GM13977 (cell line): ENCODE results near the gene POU2F3.

Experiments
- DNase-seq: peaks from one replicate; pipeline ENCODE4 v3.0.0; 2012; ENCODE audit warnings: low spot score
- in situ Hi-C: fragments of 300-500 bp; cut with MboI; formaldehyde crosslinking; loops from one replicate; pipeline ENCODE4 v1.12.0; 2022; ENCODE audit warnings: low sequenced_read_pairs, low pct_unique_long_range_greater_than_20kb, mixed read lengths, inconsistent platforms; ENCODE audit not compliant: unreplicated experiment
- TF ChIP-seq, protein P1 (sequence below): IDR thresholded peaks from 2 replicates; pipeline ENCODE4 v1.5.1; 2012; ENCODE audit warnings: mild to moderate bottlenecking, control low read depth; ENCODE audit not compliant: insufficient read depth; ENCODE audit errors: extremely low read depth, missing control alignments

POU2F3 gene

DNA sequence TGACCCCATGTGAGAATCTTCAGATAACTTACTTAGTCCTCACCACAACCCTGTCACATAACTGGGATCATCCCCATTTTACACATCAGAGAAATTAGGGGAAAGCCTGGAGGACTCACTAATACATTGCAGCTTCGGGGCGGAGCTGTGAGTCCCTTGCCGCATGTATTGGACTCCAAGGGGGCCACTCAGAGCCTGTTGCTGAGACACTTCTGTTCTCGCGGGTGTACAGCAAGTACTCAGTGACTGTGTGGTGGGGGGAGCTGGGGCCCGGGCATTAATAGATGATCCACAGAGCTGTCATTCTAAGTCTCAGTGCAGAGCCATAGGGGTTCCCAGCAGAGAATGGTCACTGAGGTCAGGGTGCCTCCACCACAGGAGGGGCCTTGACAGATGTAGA is 15.6 kb upstream of the POU2F3 start:
- DNase-seq, result no peak
- TF ChIP-seq, protein P1, sequence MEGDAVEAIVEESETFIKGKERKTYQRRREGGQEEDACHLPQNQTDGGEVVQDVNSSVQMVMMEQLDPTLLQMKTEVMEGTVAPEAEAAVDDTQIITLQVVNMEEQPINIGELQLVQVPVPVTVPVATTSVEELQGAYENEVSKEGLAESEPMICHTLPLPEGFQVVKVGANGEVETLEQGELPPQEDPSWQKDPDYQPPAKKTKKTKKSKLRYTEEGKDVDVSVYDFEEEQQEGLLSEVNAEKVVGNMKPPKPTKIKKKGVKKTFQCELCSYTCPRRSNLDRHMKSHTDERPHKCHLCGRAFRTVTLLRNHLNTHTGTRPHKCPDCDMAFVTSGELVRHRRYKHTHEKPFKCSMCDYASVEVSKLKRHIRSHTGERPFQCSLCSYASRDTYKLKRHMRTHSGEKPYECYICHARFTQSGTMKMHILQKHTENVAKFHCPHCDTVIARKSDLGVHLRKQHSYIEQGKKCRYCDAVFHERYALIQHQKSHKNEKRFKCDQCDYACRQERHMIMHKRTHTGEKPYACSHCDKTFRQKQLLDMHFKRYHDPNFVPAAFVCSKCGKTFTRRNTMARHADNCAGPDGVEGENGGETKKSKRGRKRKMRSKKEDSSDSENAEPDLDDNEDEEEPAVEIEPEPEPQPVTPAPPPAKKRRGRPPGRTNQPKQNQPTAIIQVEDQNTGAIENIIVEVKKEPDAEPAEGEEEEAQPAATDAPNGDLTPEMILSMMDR, result no peak
- in situ Hi-C loops, result loop anchor here (10.0 kb wide), 1 partner anchor 50 kb away; no protein-coding TSS in a partner anchor

DNA sequence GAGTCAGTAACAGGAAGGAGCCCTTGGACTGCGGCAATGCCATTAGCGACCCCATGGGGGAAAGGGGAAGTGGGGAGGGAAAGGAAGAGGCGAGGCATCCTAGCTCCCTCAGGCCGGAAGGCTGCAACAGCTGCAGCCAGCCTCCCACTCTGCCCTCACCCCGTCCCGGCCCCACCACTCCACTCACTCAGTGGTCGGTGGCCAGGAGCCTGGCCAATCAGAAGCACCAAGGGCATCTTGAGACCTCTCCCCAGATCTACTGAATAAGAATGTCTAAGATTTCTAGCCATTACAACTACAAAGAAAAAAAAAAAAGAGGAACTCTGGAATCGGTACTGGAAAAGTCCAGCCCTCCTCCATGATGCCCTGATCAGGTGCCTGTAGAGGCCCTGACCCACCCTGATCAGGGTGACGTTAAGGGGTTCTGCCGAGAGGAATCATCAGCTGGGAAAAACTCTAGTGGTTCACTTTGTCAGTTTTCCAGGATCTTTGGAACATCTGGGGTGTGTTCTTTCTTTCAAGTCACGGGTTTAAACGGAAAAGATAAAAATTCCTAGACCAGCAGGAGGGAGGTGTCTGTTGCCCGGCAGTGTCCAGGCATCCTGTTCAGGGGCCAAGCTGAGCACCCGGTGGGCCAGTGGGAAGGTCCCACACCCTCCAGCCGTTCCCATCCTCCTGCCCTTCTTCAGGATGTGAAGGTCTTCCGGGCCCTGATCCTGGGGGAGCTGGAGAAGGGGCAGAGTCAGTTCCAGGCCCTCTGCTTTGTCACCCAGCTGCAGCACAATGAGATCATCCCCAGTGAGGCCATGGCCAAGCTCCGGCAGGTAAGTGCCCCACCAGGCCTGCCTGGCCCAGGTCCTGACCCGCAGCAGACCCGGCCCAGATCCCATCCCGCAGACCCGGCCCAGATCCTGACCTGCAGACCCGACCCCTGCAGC is 14.7 kb upstream of the POU2F3 start:
- in situ Hi-C loops, result loop anchor here (10.0 kb wide), 1 partner anchor 50 kb away; no protein-coding TSS in a partner anchor
- no peak for DNase-seq

GRCh38 chr11:120226242-120226641 is 13.7 kb upstream of the POU2F3 start:
- DNase-seq, result no peak
- in situ Hi-C loops, result loop anchor here (10.0 kb wide), 1 partner anchor 51 kb away; no protein-coding TSS in a partner anchor
- TF ChIP-seq, protein P1, result no peak

More for the DNA sequence above, 14.7 kb upstream of the POU2F3 start:
- TF ChIP-seq, protein P1, result no peak

GRCh38 chr11:120226714-120227113 is 13.2 kb upstream of the POU2F3 start:
- in situ Hi-C loops, result loop anchor here (10.0 kb wide), 1 partner anchor 52 kb away; no protein-coding TSS in a partner anchor
- TF ChIP-seq, protein P1, result no peak
- no peak for DNase-seq

GRCh38 chr11:120227228-120227852 is 12.6 kb upstream of the POU2F3 start:
- DNase-seq, result no peak
- in situ Hi-C loops, result loop anchor here (10.0 kb wide), 1 partner anchor 53 kb away; no protein-coding TSS in a partner anchor
- TF ChIP-seq, protein P1, result no peak

GRCh38 chr11:120228794-120229384 is 11.1 kb upstream of the POU2F3 start:
- DNase-seq, result no peak
- in situ Hi-C loops, result loop anchor here (10.0 kb wide), 1 partner anchor 54 kb away; no protein-coding TSS in a partner anchor
- TF ChIP-seq, protein P1, result peak; percentile 30
